Fibroblast of skin of scalp (primary cell): ENCODE results near the gene LCE1E. TPM values are rescaled to one million over a fixed set of nuclear protein-coding genes. Genes with fewer than 3 reads are reported as not detected.

Experiments
- DNase-seq: peaks from one replicate; pipeline ENCODE4 v3.0.0-alpha.2; 2013
- polyA plus RNA-seq, 2 experiments: library from polyadenylated mRNA; unstranded; fragments of 120-200 nt; gene quantifications; one replicate each; pipeline ENCODE4 v1.2.1, GENCODE V29; 2013; ENCODE audit not compliant: insufficient read length in 2 of 2

The LCE1E gene
- not detected for polyA plus RNA-seq (2013, experiment 1 of 2; ENCODE audit: insufficient read length)
- polyA plus RNA-seq (2013, experiment 2 of 2; ENCODE audit: insufficient read length): not detected

DNA sequence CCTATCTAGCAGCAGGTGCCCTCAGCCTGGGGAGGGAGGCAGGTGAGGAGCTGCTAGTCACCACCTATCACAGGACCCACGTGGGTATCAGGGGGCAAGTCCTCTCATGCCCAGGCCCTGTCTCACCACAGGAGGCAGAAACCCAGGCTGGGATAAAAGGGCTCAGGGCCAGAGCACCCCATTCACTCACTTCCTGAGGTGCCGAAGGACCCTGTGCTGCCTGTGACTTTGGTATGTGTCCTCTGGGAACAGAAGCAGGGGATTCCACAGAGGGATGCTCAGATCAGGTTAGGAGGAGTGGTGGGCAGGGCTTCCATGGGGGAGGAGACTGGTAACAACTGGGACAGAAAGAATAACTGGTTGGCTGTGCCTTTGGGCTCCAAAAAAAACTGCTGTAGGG lies at the start of gene LCE1E:
TSS of gene LCE1E (plus strand) at position 181 of the 400 bp plus-strand sequence. CDS start 1,043 bp downstream, outside the sequence.
- no peak for DNase-seq

- no peak for DNase-seq
Measured at GRCh38 chr1:152737997-152738396, 48.1 kb upstream of the LCE1E start.

DNA sequence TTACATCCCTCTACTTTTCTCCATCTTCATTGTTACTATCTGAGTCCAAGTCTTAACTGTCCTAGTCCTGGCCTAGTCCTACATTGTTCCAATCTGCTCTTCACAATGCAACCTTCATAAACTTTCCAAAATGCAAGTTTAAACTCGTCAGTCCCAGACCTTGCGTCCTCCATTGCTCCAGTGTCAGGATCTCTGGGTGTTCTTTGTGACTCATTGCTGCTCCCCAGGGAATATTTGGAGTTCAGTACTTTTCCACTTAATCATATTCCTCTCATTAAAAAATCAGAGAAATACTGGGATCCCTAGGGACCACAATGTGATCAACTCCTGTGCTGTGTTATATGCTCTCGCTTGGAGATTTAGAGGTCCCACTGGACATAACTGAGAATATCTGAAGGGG lies 46.2 kb upstream of the LCE1E start:
- DNase-seq: peak; percentile 6

GRCh38 chr1:152741656-152742055 lies 44.4 kb upstream of the LCE1E start:
- no peak for DNase-seq

GRCh38 chr1:152743371-152744145 lies 42.5 kb upstream of the LCE1E start:
- no peak for DNase-seq

- DNase-seq: no peak
Measured at GRCh38 chr1:152745289-152745704, 40.8 kb upstream of the LCE1E start.

- DNase-seq: no peak
Measured at GRCh38 chr1:152745765-152746444, 40.2 kb upstream of the LCE1E start.

DNA sequence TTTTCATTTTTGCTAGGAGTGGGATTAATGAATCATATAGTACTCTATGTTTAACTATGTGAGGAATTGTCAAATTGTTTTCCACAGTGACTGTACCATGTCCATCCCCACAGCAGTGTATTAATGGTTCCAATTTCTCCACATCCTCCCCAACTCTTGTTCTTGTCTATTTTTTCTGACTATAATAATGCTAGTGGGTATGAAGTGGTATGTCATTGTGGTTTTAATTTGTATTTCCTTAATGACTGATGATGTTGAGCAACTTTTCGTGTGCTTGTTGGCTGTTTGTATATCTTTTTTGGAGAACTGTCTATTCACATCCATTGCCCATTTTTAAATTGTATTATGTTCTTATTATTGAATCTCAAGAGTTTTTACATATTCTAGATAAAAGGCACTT lies 38.2 kb upstream of the LCE1E start:
- peak; percentile 6 for DNase-seq

GRCh38 chr1:152752225-152752624 lies 33.8 kb upstream of the LCE1E start:
- DNase-seq: peak; percentile 39

DNA sequence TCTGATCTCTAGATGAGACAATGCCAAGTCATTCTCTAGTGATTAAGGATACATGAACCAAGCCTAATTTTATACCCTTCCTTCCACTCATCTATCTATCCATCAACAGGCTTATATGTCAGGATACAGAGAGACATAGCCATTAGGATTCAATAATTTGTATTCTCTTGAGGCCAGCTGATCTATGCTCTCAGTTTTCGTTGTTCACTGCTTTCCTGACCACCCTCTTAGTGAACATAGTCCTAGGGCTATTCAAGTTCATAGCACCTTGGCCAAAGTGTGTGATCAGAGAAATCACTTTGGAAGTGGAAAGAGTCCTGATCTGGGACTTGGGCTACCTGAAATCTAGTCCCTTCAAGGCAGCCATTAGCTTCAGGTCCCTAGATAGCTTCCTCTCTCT lies 32.5 kb upstream of the LCE1E start:
- no peak for DNase-seq

DNA sequence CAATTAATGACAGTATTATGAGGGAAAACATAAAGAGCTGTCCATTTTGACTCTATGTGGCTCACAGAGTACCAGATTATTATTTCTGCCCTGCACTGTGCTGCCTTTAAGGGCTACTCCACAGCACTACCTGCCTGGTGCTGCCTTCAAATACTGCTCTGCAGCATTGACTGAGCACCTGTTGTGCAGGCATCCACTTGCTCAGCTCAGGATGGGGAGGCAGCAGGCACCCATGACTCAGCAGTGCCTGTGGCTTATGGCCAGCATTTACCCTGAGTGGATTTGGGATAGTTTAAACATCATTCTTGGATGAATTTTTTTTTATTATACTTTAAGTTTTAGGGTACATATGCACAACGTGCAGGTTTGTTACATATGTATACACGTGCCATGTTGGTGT lies 29.2 kb upstream of the LCE1E start:
- DNase-seq: no peak

DNA sequence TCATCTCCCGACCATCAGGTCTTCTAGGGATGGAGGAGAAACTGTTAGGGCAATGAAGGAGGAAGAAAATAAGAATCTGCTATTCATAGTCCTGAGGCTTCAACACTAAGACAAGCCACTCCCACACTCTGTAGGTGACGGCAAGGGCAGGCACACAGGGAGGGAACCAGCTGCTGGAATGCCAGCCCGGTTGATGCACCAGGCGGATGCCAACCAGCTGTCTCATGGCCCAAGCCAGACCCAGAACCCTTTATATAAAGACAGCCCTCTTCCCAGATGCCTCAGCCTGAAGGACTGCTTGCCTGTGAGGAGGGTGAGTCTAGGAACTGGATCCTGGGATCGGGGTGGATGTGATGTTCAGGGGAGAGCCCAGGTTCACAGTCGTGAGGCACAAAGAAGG lies 28.3 kb upstream of the LCE1E start, which contains the start of gene KPRP:
TSS of gene KPRP (plus strand) at position 279 of the 400 bp plus-strand sequence. CDS start 1,564 bp downstream, outside the sequence.
- DNase-seq: no peak

- no peak for DNase-seq
Measured at GRCh38 chr1:152758636-152759035, 27.4 kb upstream of the LCE1E start.

- no peak for DNase-seq
Measured at GRCh38 chr1:152759453-152760173, 26.4 kb upstream of the LCE1E start.

DNA sequence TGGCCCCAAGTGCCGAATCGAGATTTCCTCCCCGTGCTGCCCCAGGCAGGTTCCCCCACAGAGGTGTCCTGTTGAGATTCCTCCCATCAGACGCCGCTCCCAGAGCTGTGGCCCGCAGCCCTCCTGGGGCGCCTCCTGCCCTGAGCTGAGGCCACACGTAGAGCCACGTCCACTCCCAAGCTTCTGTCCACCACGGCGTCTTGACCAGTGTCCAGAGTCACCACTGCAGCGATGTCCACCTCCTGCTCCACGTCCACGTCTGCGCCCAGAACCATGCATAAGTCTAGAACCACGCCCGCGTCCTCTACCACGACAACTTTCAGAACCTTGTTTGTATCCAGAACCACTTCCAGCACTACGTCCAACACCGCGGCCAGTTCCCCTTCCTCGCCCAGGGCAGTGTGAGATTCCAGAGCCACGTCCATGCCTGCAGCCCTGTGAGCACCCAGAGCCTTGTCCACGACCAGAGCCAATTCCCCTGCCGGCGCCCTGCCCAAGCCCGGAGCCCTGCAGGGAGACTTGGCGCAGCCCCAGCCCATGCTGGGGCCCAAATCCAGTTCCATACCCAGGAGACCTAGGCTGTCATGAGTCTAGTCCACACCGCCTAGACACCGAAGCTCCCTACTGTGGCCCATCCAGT lies 25.4 kb upstream of the LCE1E start:
- DNase-seq: no peak

DNA sequence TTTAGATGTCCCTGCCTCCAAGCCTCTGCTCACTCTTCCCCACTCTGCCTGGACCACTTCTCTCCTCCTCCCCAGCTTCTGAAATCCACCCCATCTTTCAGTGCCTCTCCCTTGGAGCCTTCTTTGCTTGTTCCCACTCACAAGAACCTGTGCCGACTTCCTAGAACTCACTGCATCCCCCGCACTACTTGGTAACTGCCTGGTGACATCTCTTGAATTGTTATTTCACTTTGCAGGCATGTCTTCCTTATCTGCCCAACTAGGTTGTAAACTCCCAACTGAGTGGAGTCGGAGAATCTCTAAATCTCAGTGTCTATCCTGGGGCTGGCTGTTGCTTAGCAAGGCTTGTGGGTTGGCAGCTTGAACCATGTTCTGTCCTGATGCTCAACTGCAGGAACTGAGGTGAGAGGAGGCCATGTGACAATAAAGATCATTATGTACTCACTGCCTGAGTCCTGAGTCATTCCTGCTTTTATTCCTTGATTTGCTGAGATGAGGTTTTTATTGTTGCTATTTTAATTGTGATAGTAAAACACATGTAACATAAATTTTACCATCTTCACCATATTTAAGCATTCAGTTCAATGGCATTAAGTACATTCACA lies 24.3 kb upstream of the LCE1E start:
- no peak for DNase-seq

- DNase-seq: no peak
Measured at GRCh38 chr1:152768847-152769533, 17.1 kb upstream of the LCE1E start.

DNA sequence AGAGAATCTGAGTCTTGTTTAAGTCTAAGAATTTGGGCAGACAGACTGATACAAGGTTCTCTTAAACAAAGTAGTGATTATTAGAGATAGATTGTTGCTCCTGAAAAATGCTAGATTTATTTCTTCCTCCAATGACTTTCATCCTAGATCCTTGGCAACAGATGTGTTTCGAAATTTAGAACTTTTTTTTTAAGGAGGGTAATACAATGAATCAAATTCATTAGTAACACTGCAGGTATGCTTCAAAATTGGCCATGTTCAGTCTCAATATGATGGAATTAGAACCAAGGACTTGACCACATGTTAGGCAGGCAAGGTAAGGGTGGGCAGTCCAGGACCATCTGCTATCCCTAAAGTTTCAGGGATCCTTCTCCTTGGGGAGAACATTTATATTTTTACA lies 15.6 kb upstream of the LCE1E start:
- DNase-seq: no peak

GRCh38 chr1:152774875-152775274 lies 11.2 kb upstream of the LCE1E start, which contains the start of gene LCE1F:
LCE1F (plus strand) TSS chr1:152775140; CDS start chr1:152776372, 1,232 bp downstream.
- DNase-seq: no peak

- DNase-seq: no peak
Measured at GRCh38 chr1:152776361-152776760, 9.7 kb upstream of the LCE1E start.

GRCh38 chr1:152777510-152778137 lies 8.4 kb upstream of the LCE1E start:
- DNase-seq: no peak
